GM12878 (cell line): ENCODE measurements around the gene ARHGAP15. TPM values are rescaled to one million over a fixed set of nuclear protein-coding genes. Genes with fewer than 3 reads are reported as not detected.

Source experiments
- ATAC-seq: fragments of 200-7000 bp; cut with Tn5 transposase; 3 replicates; pipeline ENCODE4 v1.9.1; 2020; ENCODE audit warnings: mild to moderate bottlenecking, moderate library complexity
- BruUV-seq: library from RNA; stranded (reverse); fragments of 400-500 nt; replicated peaks from 2 replicates; lab custom pipeline; 2021; lab: Mats Ljungman, UMichigan
- CTCF ChIA-PET: fragments of 300-600 bp; sonication (Branson Sonifier 250); formaldehyde crosslinking; extraction: SDS; loops from one replicate; lab custom pipeline; 2021; ENCODE audit warnings: inconsistent platforms; lab: Yijun Ruan, JAX
- POLR2A ChIA-PET: fragments of 350-600 bp; formaldehyde crosslinking; extraction: SDS; loops from one replicate; lab custom pipeline; 2021; ENCODE audit warnings: inconsistent platforms; lab: Charles Lee
- RAD21 ChIA-PET: fragments of 300-600 bp; sonication (Branson Sonifier 250); formaldehyde crosslinking; loops from one replicate; lab custom pipeline; 2023; ENCODE audit warnings: antibody characterized with exemption; ENCODE audit not compliant: unreplicated experiment; lab: Charles Lee
- SMC1A ChIA-PET: fragments of 300-600 bp; sonication (Branson Sonifier 250); formaldehyde crosslinking; loops from one replicate; lab custom pipeline; 2023; ENCODE audit not compliant: unreplicated experiment, uncharacterized antibody; lab: Charles Lee
- DNase-seq: peaks from one replicate; pipeline ENCODE4 v3.0.0-alpha.2; 2011; ENCODE audit warnings: low read depth, low spot score
- FAIRE-seq: peaks from 3 replicates; lab custom pipeline; 2011; peaks lifted over from hg19 to GRCh38; lab: Jason Lieb, UNC
- H2AFZ ChIP-seq: 2 replicates; pipeline ENCODE4 v1.6.0; 2011; ENCODE audit warnings: low read depth, low read length, control low read depth; ENCODE audit not compliant: control insufficient read depth
- H3K27ac ChIP-seq: 2 replicates; pipeline ENCODE4 v1.5.1; 2011; ENCODE audit warnings: control low read depth; ENCODE audit not compliant: control insufficient read depth, insufficient read depth
- H3K27me3 ChIP-seq, 2 experiments: replicated peaks in 1 of 2; 2 replicates each; pipeline versions ENCODE4 v1.6.0 to v1.6.1; 2011; ENCODE audit warnings: low read length in 1 of 2; ENCODE audit not compliant: control insufficient read depth in 2 of 2, insufficient read depth in 2 of 2
- H3K36me3 ChIP-seq, 2 experiments: 2 replicates each; pipeline ENCODE4 v1.5.1; 2011; ENCODE audit warnings: low read length in 1 of 2; ENCODE audit not compliant: control insufficient read depth in 2 of 2, insufficient read depth in 2 of 2
- H3K4me1 ChIP-seq: 2 replicates; pipeline ENCODE4 v1.6.1; 2011; ENCODE audit warnings: mild to moderate bottlenecking, low read length, moderate library complexity, mixed read lengths; ENCODE audit not compliant: control insufficient read depth, insufficient read depth
- H3K4me2 ChIP-seq: 2 replicates; pipeline ENCODE4 v1.6.0; 2011; ENCODE audit warnings: control low read depth; ENCODE audit not compliant: control insufficient read depth, insufficient read depth
- H3K4me3 ChIP-seq: fragments of 200-600 bp; sonication (generic); 2 replicates; pipeline ENCODE4 v1.5.1; 2016
- H3K79me2 ChIP-seq: 2 replicates; pipeline ENCODE4 v1.6.0; 2011; ENCODE audit warnings: low read length; ENCODE audit not compliant: control insufficient read depth, insufficient read depth
- H3K9ac ChIP-seq: 2 replicates; pipeline ENCODE4 v1.8.0; 2011; ENCODE audit warnings: low read length, control low read depth, mixed read lengths; ENCODE audit not compliant: control insufficient read depth, insufficient read depth
- H3K9me3 ChIP-seq: replicated peaks from 3 replicates; pipeline ENCODE4 v1.5.1; 2011; ENCODE audit warnings: mild to moderate bottlenecking, low read length; ENCODE audit not compliant: control insufficient read depth, insufficient read depth
- H4K20me1 ChIP-seq: 2 replicates; pipeline ENCODE4 v1.6.0; 2011; ENCODE audit not compliant: control insufficient read depth, insufficient read depth
- ATF7 ChIP-seq: fragments of 450-650 bp; IDR thresholded peaks from 2 replicates; pipeline ENCODE4 v1.6.1; 2016; ENCODE audit warnings: low read depth, mild to moderate bottlenecking
- BCL11A ChIP-seq: IDR thresholded peaks from 2 replicates; pipeline ENCODE4 v1.6.1; 2011; ENCODE audit warnings: low read depth, low read length
- LARP7 ChIP-seq: fragments of 450-650 bp; IDR thresholded peaks from 2 replicates; pipeline ENCODE4 v1.6.1; 2017; ENCODE audit warnings: mild to moderate bottlenecking
- NFXL1 ChIP-seq: fragments of 450-650 bp; IDR thresholded peaks from 2 replicates; pipeline ENCODE4 v1.6.1; 2017; ENCODE audit warnings: antibody characterized with exemption, mild to moderate bottlenecking, borderline replicate concordance
- SMARCA5 ChIP-seq: fragments of 450-650 bp; IDR thresholded peaks from 2 replicates; pipeline ENCODE4 v1.6.1; 2017; ENCODE audit warnings: mild to moderate bottlenecking
- SUZ12 ChIP-seq: fragments of 200-600 bp; sonication (generic); IDR thresholded peaks from one replicate; pipeline ENCODE4 v1.6.1; 2018; ENCODE audit warnings: antibody characterized with exemption, mild to moderate bottlenecking; ENCODE audit not compliant: unreplicated experiment
- WGBS: methylation state at CpG from one replicate; pipeline ENCODE4 v1.1.6; 2016; ENCODE audit warnings: low lambda C conversion rate; ENCODE audit not compliant: insufficient replicate concordance, insufficient coverage; ENCODE audit errors: missing lambda C conversion rate; 5-methylcytosine and 5-hydroxymethylcytosine counted together
- in situ Hi-C: fragments of 300-500 bp; cut with MboI; formaldehyde crosslinking; loops from 9 replicates; pipeline ENCODE4 v1.14.3; 2018; ENCODE audit warnings: mixed read lengths
- intact Hi-C: fragments of 100-400 bp; cut with micrococcal nuclease; formaldehyde crosslinking; loops from one replicate; pipeline ENCODE4 v1.14.2; 2022; ENCODE audit not compliant: unreplicated experiment
- polyA plus RNA-seq, 11 experiments: library from polyadenylated mRNA; depleted of rRNA in 4 of 11; unstranded in 6 of 11; stranded (reverse) in 5 of 11; fragments of >200 nt; fragmentation: Nextera tagmentation in 4 of 11; fragmentation: Illumina TruSeq in 1 of 11; extraction: Ambion mirVana in 4 of 11; extraction: Trizol in 1 of 11; gene quantifications; 1 replicate in 1 of 11; 2 replicates in 10 of 11; pipeline versions ENCODE4 v1.2.1 to v1.2.3, GENCODE V29; 2011 to 2016; ENCODE audit warnings: inconsistent platforms in 2 of 11, missing spikeins in 2 of 11, low read depth in 1 of 11
- total RNA-seq, 4 experiments: library from RNA; depleted of rRNA in 3 of 4; stranded (reverse); fragments of >200 nt in 3 of 4; fragmentation: Illumina TruSeq in 1 of 4; extraction: Trizol in 1 of 4; gene quantifications; 2 replicates each; pipeline versions ENCODE4 v1.2.1 to v1.2.3, GENCODE V29; 2013 to 2021
- TF ChIP-seq, protein P1 (sequence below): fragments of 450-650 bp; IDR thresholded peaks from 2 replicates; pipeline ENCODE4 v1.6.1; 2017; ENCODE audit warnings: mild to moderate bottlenecking, low read depth, inconsistent platforms; ENCODE audit not compliant: poor library complexity, severe bottlenecking
- TF ChIP-seq, protein P2 (sequence below): fragments of 450-650 bp; formaldehyde crosslinking; IDR thresholded peaks from 2 replicates; pipeline ENCODE4 v1.4.0; 2022; ENCODE audit warnings: mild to moderate bottlenecking, moderate library complexity

Gene ARHGAP15
- total and polyA plus RNA-seq, 10 of the 15 experiments (the other 5 are each of a cell fraction or from before 2014, with no cell fraction given): 38.0 to 92.6 (median 66.7) TPM

GRCh38 chr2:143600116-143600515, 470.9 kb downstream of the ARHGAP15 start:
- H4K20me1 ChIP-seq: no peaks in the 10 kb centered on the region
- POLR2A ChIA-PET: no interaction called here
- intact Hi-C loops: no loop called here
- FAIRE-seq: no peak
- BruUV-seq: no TSS peak
- in situ Hi-C loops: no loop called here
- TF ChIP-seq, protein P1, sequence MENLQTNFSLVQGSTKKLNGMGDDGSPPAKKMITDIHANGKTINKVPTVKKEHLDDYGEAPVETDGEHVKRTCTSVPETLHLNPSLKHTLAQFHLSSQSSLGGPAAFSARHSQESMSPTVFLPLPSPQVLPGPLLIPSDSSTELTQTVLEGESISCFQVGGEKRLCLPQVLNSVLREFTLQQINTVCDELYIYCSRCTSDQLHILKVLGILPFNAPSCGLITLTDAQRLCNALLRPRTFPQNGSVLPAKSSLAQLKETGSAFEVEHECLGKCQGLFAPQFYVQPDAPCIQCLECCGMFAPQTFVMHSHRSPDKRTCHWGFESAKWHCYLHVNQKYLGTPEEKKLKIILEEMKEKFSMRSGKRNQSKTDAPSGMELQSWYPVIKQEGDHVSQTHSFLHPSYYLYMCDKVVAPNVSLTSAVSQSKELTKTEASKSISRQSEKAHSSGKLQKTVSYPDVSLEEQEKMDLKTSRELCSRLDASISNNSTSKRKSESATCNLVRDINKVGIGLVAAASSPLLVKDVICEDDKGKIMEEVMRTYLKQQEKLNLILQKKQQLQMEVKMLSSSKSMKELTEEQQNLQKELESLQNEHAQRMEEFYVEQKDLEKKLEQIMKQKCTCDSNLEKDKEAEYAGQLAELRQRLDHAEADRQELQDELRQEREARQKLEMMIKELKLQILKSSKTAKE: no peak
- TF ChIP-seq SUZ12 (no peak), NFXL1 (no peak), ATF7 (no peak), LARP7 (no peak), SMARCA5 (no peak), BCL11A (no peak)
- TF ChIP-seq, protein P2, sequence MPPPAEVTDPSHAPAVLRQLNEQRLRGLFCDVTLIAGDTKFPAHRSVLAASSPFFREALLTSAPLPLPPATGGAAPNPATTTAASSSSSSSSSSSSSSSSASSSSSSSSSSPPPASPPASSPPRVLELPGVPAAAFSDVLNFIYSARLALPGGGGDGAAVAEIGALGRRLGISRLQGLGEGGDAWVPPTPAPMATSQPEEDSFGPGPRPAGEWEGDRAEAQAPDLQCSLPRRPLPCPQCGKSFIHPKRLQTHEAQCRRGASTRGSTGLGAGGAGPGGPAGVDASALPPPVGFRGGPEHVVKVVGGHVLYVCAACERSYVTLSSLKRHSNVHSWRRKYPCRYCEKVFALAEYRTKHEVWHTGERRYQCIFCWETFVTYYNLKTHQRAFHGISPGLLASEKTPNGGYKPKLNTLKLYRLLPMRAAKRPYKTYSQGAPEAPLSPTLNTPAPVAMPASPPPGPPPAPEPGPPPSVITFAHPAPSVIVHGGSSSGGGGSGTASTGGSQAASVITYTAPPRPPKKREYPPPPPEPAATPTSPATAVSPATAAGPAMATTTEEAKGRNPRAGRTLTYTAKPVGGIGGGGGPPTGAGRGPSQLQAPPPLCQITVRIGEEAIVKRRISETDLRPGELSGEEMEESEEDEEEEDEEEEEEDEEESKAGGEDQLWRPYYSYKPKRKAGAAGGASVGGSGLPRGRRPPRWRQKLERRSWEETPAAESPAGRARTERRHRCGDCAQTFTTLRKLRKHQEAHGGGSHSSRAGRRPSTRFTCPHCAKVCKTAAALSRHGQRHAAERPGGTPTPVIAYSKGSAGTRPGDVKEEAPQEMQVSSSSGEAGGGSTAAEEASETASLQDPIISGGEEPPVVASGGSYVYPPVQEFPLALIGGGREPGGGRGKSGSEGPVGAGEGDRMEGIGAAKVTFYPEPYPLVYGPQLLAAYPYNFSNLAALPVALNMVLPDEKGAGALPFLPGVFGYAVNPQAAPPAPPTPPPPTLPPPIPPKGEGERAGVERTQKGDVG (CRISPR knock-in tag): no peak
- TF ChIP-seq, all 136 proteins: peak for 0
- H3K9ac ChIP-seq: no peak overlapping the region
- no peak for DNase-seq
- ChIA-PET SMC1A (interaction anchor here (0.6 to 2.0 kb wide), 5 partner anchors 10 to 85 kb away, joined by 3 to 4 read pairs (median 3); no protein-coding TSS in a partner anchor), RAD21 (no interaction called here), CTCF (interaction anchor here (0.7 to 2.2 kb wide), 3 partner anchors 11 to 537 kb away, joined by 3 to 5 read pairs (median 4); no protein-coding TSS in a partner anchor)
- no peak overlapping the region for H3K27ac ChIP-seq
- H3K9me3 ChIP-seq: no peaks in the 10 kb centered on the region
- no peak for ATAC-seq
- H3K4me2 ChIP-seq: no peak overlapping the region
- no peaks in the 10 kb centered on the region for H3K79me2 ChIP-seq
- H3K4me3 ChIP-seq: no peak overlapping the region
- no peaks in the 10 kb centered on the region for H3K4me1 ChIP-seq
- WGBS: 98% methylated on average over 2 of the region's 2 CpGs
- H3K36me3 ChIP-seq: no peaks in the 10 kb centered on the region
- H3K27me3 ChIP-seq: no peaks in the 10 kb centered on the region
- no peak overlapping the region for H2AFZ ChIP-seq
